Body of pancreas (tissue), 4 donors: ENCODE results near the gene AP4B1. TPM values are rescaled to one million over a fixed set of nuclear protein-coding genes. Genes with fewer than 3 reads are reported as not detected.
A peak's percentile ranks its signal among the peaks of the same experiment; 100 is the strongest.

Experiments used
- ATAC-seq: fragments of 150-250 bp; one replicate; pipeline ENCODE4 v1.9.1; 2016
- DNase-seq, 4 donors: peaks; one replicate each; pipeline ENCODE4 v3.0.0-alpha.2; 2019
- H3K27ac ChIP-seq, 4 donors: fragments of 200-600 bp; sonication (generic); 1 replicate in 3 of 4; 2 replicates in 1 of 4; pipeline versions ENCODE4 v1.5.1 to v1.6.1; 2016 to 2019; ENCODE audit warnings: mild to moderate bottlenecking in 1 of 4, mixed read lengths in 1 of 4, moderate library complexity in 1 of 4
- H3K27me3 ChIP-seq, 2 donors: fragments of 200-600 bp; sonication (generic); one replicate each; pipeline ENCODE4 v1.6.0; 2016; ENCODE audit warnings: mild to moderate bottlenecking in 1 of 2
- H3K36me3 ChIP-seq, 2 donors: fragments of 200-600 bp; sonication (generic); replicated peaks in 1 of 2; 2 replicates each; pipeline ENCODE4 v1.5.1; 2016; ENCODE audit warnings: low read depth in 2 of 2; ENCODE audit not compliant: insufficient read depth in 1 of 2
- H3K4me1 ChIP-seq: fragments of 200-600 bp; sonication (generic); one replicate; pipeline ENCODE4 v1.6.0; 2016
- H3K4me3 ChIP-seq, 2 donors: fragments of 200-600 bp; sonication (generic); 1 replicate in 1 of 2; 2 replicates in 1 of 2; pipeline ENCODE4 v1.5.1; 2016 to 2019
- H3K9me3 ChIP-seq, 3 donors: fragments of 200-600 bp; sonication (generic); 1 replicate in 2 of 3; 2 replicates in 1 of 3; pipeline ENCODE4 v1.5.1; 2016
- CTCF ChIP-seq, 7 experiments: fragments of 450-650 bp in 4 of 7; fragments of 200-600 bp in 3 of 7; sonication (generic) in 3 of 7; IDR thresholded peaks; one replicate each; pipeline ENCODE4 v1.5.1; 2016 to 2019; ENCODE audit warnings: antibody characterized with exemption in 7 of 7
- POLR2A ChIP-seq, 3 donors: fragments of 450-650 bp; IDR thresholded peaks; one replicate each; pipeline ENCODE4 v1.6.1; 2016; ENCODE audit warnings: antibody characterized with exemption in 3 of 3, mild to moderate bottlenecking in 2 of 3
- WGBS, 2 donors: methylation state at CpG; one replicate each; pipeline ENCODE4 v1.1.5; 2017; 5-methylcytosine and 5-hydroxymethylcytosine counted together
- intact Hi-C: fragments of 100-400 bp; cut with DNase I; formaldehyde crosslinking; loops from one replicate; pipeline ENCODE4 v1.15.1; 2023
- total RNA-seq, 2 donors: library from RNA; depleted of rRNA; stranded (reverse); fragments of >200 nt; gene quantifications; one replicate each; pipeline ENCODE4 v1.1.0, GENCODE V29; 2016

The AP4B1 gene
- total RNA-seq, 2 donors from 2014 or later = 21.3 to 33.0 TPM

GRCh38 chr1:113871597-113872113 lies 32.9 kb downstream of the AP4B1 start, which contains the start of gene PTPN22:
Gene PTPN22 (minus strand): TSS chr1:113871712.
- WGBS, 2 donors = 71 to 85% methylated on average over 3 to 4 of the region's 4 CpGs
- intact Hi-C loops = no loop called here
- Histone ChIP-seq H3K36me3 (no peaks in the 10 kb centered on the region), H3K4me3 (no peak within 1 kb of the TSS), H3K27me3 (no peaks in the 10 kb centered on the region), H3K27ac (peak within 1 kb of the TSS in 1 of 4 donors; percentile 58), H3K4me1 (peaks cover 28% of the 10 kb centered on the region), H3K9me3 (no peaks in the 10 kb centered on the region)
- TF ChIP-seq POLR2A (IDR thresholded peaks at IDR 0.05) (no peak), CTCF (IDR thresholded peaks at IDR 0.05) (no peak)
- no peak for ATAC-seq
- peak in 3 of 4 donors; percentile 20 to 67 (median 23) for DNase-seq

- ATAC-seq (no peak), DNase-seq (no peak)
- intact Hi-C loops = no loop called here
- no peaks in the 10 kb centered on the region for H3K9me3 ChIP-seq
- TF ChIP-seq CTCF (IDR thresholded peaks at IDR 0.05) (no peak), POLR2A (IDR thresholded peaks at IDR 0.05) (no peak)
- 80 to 88% methylated on average over 3 of the region's 3 CpGs for WGBS, 2 donors
- H3K36me3 ChIP-seq = no peaks in the 10 kb centered on the region
- no peak overlapping the region for H3K4me3 ChIP-seq
- no peak overlapping the region for H3K27ac ChIP-seq
- peaks cover 20% of the 10 kb centered on the region for H3K4me1 ChIP-seq
- H3K27me3 ChIP-seq = no peaks in the 10 kb centered on the region
Observed at GRCh38 chr1:113870778-113871177, 33.8 kb downstream of the AP4B1 start.

DNA sequence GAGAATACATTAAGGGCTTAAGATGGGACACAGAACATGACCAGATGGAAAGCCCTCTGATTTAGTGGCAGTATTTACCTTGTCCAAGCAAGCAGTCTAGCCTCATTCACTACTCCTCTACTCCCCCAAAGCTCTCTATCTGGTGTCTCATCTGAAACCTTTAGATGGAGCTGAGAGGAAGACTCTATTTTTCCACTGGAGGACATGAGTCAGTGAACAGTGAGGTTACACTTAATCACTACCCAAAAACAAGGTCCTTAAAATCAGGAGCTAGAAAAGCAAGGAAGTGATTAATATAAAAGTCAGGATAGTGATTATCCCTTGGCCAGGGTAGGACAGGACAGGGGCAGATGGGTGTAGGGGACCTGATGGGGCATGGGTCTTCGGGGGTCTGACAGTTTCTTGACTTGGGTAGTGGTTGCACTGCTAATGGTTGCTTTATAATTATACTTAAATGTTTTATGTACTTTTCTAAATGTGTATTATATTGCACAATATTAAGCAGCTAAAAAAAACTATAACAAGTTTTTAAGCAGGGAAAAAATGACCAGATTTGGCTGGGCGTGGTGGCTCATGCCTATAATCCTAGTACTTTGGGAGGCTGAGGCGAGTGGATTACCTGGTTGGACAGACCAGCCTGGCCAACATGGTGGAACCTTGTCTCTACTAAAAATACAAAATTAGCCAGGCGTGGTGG lies 36.1 kb downstream of the AP4B1 start:
- TF ChIP-seq POLR2A (IDR thresholded peaks at IDR 0.05) = no peak
- no peak for TF ChIP-seq CTCF (IDR thresholded peaks at IDR 0.05)
- H3K4me1 ChIP-seq = no peaks in the 10 kb centered on the region
- H3K9me3 ChIP-seq = no peaks in the 10 kb centered on the region
- intact Hi-C loops = no loop called here
- H3K4me3 ChIP-seq = no peak overlapping the region
- ATAC-seq = no peak
- DNase-seq = no peak
- no peaks in the 10 kb centered on the region for H3K27me3 ChIP-seq
- WGBS, 2 donors = 95% methylated on average over 4 of the region's 4 CpGs
- H3K27ac ChIP-seq = no peak overlapping the region
- no peaks in the 10 kb centered on the region for H3K36me3 ChIP-seq

GRCh38 chr1:113861641-113862040 lies 43.0 kb downstream of the AP4B1 start:
- Histone ChIP-seq H3K27me3 (no peaks in the 10 kb centered on the region), H3K9me3 (no peaks in the 10 kb centered on the region), H3K36me3 (no peaks in the 10 kb centered on the region), H3K4me3 (no peak overlapping the region), H3K27ac (no peak overlapping the region), H3K4me1 (no peaks in the 10 kb centered on the region)
- no peak for DNase-seq
- intact Hi-C loops = no loop called here
- TF ChIP-seq CTCF (IDR thresholded peaks at IDR 0.05) (no peak), POLR2A (IDR thresholded peaks at IDR 0.05) (no peak)
- no peak for ATAC-seq
- WGBS, 2 donors = 87 to 93% methylated on average over 5 of the region's 5 CpGs

GRCh38 chr1:113860891-113861290 lies 43.7 kb downstream of the AP4B1 start:
- Histone ChIP-seq H3K4me1 (no peaks in the 10 kb centered on the region), H3K4me3 (no peak overlapping the region), H3K36me3 (no peaks in the 10 kb centered on the region), H3K9me3 (no peaks in the 10 kb centered on the region), H3K27ac (no peak overlapping the region), H3K27me3 (no peaks in the 10 kb centered on the region)
- no peak for TF ChIP-seq CTCF (IDR thresholded peaks at IDR 0.05)
- TF ChIP-seq POLR2A (IDR thresholded peaks at IDR 0.05) = no peak
- intact Hi-C loops = no loop called here
- DNase-seq (no peak), ATAC-seq (no peak)
- whole genome bisulfite sequencing, 2 donors = 63 to 77% methylated on average over 3 of the region's 3 CpGs
